Adrenal gland (tissue), 12 donors: Measurements from ENCODE around the gene NPAS4. TPM values are rescaled to one million over a fixed set of nuclear protein-coding genes. Genes with fewer than 3 reads are reported as not detected.

Source experiments
- DNase-seq, 7 donors: peaks; one replicate each; pipeline ENCODE4 v3.0.0-alpha.2; 2019 to 2020
- H3K27ac ChIP-seq, 5 donors: fragments of 200-600 bp; sonication (generic) in 4 of 5; 1 replicate in 3 of 5; 2 replicates in 2 of 5; pipeline versions ENCODE4 v1.5.1 to v1.8.0; 2016 to 2020; ENCODE audit warnings: mild to moderate bottlenecking in 1 of 5
- H3K27me3 ChIP-seq: fragments of 200-600 bp; 2 replicates; pipeline ENCODE4 v1.8.0; 2021
- H3K36me3 ChIP-seq, 2 donors: fragments of 200-600 bp; replicated peaks in 1 of 2; 1 replicate in 1 of 2; 2 replicates in 1 of 2; pipeline versions ENCODE4 v1.5.1 to v1.8.0; 2018 to 2022
- H3K4me1 ChIP-seq, 2 donors: fragments of 200-600 bp; replicated peaks in 1 of 2; 1 replicate in 1 of 2; 2 replicates in 1 of 2; pipeline versions ENCODE4 v1.5.1 to v1.8.0; 2018 to 2021
- H3K4me3 ChIP-seq, 4 donors: fragments of 200-600 bp; sonication (generic) in 3 of 4; one replicate each; pipeline ENCODE4 v1.5.1; 2016 to 2018
- H3K9me3 ChIP-seq, 3 donors: fragments of 200-600 bp; sonication (generic) in 1 of 3; replicated peaks in 1 of 3; 1 replicate in 2 of 3; 2 replicates in 1 of 3; pipeline versions ENCODE4 v1.5.1 to v1.8.0; 2016 to 2021
- CTCF ChIP-seq, 6 experiments: fragments of 450-650 bp in 4 of 6; fragments of 200-600 bp in 2 of 6; sonication (generic) in 1 of 6; IDR thresholded peaks; 1 replicate in 5 of 6; 2 replicates in 1 of 6; pipeline versions ENCODE4 v1.5.1 to v1.8.0; 2016 to 2021; ENCODE audit warnings: antibody characterized with exemption in 6 of 6, mild to moderate bottlenecking in 2 of 6, moderate library complexity in 1 of 6
- POLR2A ChIP-seq, 2 donors: fragments of 450-650 bp; IDR thresholded peaks; one replicate each; pipeline ENCODE4 v1.6.1; 2017; ENCODE audit warnings: antibody characterized with exemption in 2 of 2, mild to moderate bottlenecking in 2 of 2, moderate library complexity in 1 of 2
- WGBS, 4 donors: extraction: QIAGEN DNeasy Blood & Tissue Kit in 2 of 4; methylation state at CpG; one replicate each; pipeline versions ENCODE4 v1.1.5 to v1.1.7; 2013 to 2017; 5-methylcytosine and 5-hydroxymethylcytosine counted together
- intact Hi-C, 2 donors: fragments of 100-400 bp; cut with DNase I; formaldehyde crosslinking; loops; one replicate each; pipeline versions ENCODE4 v1.14.1 to v1.15.0; 2022 to 2023
- polyA plus RNA-seq, 3 donors: library from polyadenylated mRNA; stranded (reverse); fragments of 200-250 nt in 2 of 3; fragments of 350-450 nt in 1 of 3; fragmentation: Illumina TruSeq in 1 of 3; extraction: RNeasy Lipid Tissue Mini Kit (QIAGEN cat#74804) in 1 of 3; gene quantifications; one replicate each; pipeline ENCODE4 v1.2.3, GENCODE V29; 2013 to 2014
- total RNA-seq, 9 donors: library from RNA; depleted of rRNA in 4 of 9; stranded (reverse); fragments of >200 nt in 4 of 9; fragments of 120-200 nt in 1 of 9; fragmentation: NEBNext Ultra II Directional in 1 of 9; extraction: Animal tissue kit (Norgen Biotek cat#: 25700) in 1 of 9; gene quantifications; one replicate each; pipeline versions ENCODE4 v1.1.0 to v1.2.4, GENCODE V29; 2013 to 2023
- donor health status: healthy with polysubstance abuse.
- donor health status: Bipolar disorder and iron deficiency.
- donor health status: DM: yes; HTN: yes; CAD: no.
- donor health status: DM: no; HTN: no; CAD: no.
- donor health status: DM: no; HTN: no; CAD: no.
- donor health status: DM: yes; HTN: yes; CAD: no.

Gene NPAS4
- total and polyA plus RNA-seq, 12 donors, result 0.06 to 0.72 (median 0.36) TPM; not detected in 6

DNA sequence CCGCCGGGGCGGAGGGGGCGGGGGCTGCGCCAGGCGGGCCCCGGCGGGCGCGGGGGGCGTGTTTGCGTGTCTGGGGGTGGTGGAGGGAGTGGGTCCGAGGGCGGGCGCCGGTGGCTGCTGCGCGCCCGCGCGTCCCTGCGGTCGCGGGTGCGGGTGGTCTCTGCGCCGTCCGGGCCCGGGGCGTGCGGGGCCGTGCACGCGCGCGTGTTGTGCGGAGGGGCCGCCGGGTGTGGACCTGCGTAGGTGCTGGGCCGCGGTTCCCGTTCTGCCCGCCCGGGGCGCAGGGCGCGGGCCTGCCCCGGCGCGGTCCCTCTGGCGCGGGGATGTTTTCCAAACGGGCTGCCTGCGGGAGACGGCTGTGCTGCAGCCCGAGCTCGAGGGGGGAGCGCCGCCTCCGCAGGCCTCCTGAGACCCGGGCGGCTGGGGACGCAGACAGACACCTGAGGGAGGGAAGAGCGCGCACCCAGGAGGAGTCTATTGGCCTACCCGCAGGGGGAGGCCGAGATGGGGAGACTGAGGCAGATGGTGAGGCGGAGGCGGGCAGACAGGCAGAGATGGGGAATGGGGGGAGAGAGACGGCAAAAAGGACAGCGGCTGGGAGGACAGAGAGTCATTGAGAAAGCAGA, 46.3 kb downstream of the NPAS4 start:
- H3K27ac ChIP-seq, result peak overlapping the region in 1 of 5 donors; percentile 88
- DNase-seq, result peak in 6 of 7 donors; percentile 52 to 65 (median 60)
- H3K9me3 ChIP-seq, result no peaks in the 10 kb centered on the region
- intact Hi-C loops, result no loop called here
- TF ChIP-seq CTCF (IDR thresholded peaks at IDR 0.05) (peak in 5 of 6 experiments; percentile 29 to 71 (median 49)), POLR2A (IDR thresholded peaks at IDR 0.05) (no peak)
- H3K27me3 ChIP-seq, result no peaks in the 10 kb centered on the region
- peaks cover 7 to 10% of the 10 kb centered on the region in 2 donors for H3K4me1 ChIP-seq
- 1 to 6% (median 4%) methylated on average over 8 to 72 of the region's 72 CpGs for WGBS, 4 donors
- peaks cover 0 to 1% of the 10 kb centered on the region in 2 donors for H3K36me3 ChIP-seq
- H3K4me3 ChIP-seq, result peak overlapping the region; percentile 41 to 89 (median 57)

- no peaks in the 10 kb centered on the region for H3K27me3 ChIP-seq
- WGBS, 4 donors, result 25 to 41% (median 36%) methylated on average over 5 to 6 of the region's 6 CpGs
- H3K4me1 ChIP-seq, result peaks cover 7 to 10% of the 10 kb centered on the region in 2 donors
- H3K27ac ChIP-seq, result no peak overlapping the region
- no peak for TF ChIP-seq POLR2A (IDR thresholded peaks at IDR 0.05)
- no peak for TF ChIP-seq CTCF (IDR thresholded peaks at IDR 0.05)
- peak overlapping the region in 2 of 4 donors; percentile 41 to 89 for H3K4me3 ChIP-seq
- H3K9me3 ChIP-seq, result no peaks in the 10 kb centered on the region
- peaks cover 0 to 7% of the 10 kb centered on the region in 2 donors for H3K36me3 ChIP-seq
- peak in 4 of 7 donors; percentile 32 to 67 (median 50) for DNase-seq
- intact Hi-C loops, result no loop called here
Observed at GRCh38 chr11:66467756-66468155, 46.9 kb downstream of the NPAS4 start.

- Histone ChIP-seq H3K9me3 (no peaks in the 10 kb centered on the region), H3K36me3 (peaks cover 0 to 17% of the 10 kb centered on the region in 2 donors), H3K27ac (no peak overlapping the region), H3K27me3 (no peaks in the 10 kb centered on the region), H3K4me1 (peaks cover 7 to 10% of the 10 kb centered on the region in 2 donors), H3K4me3 (no peak overlapping the region)
- intact Hi-C loops, result no loop called here
- 69 to 93% (median 80%) methylated on average over 6 of the region's 6 CpGs for WGBS, 4 donors
- no peak for DNase-seq
- TF ChIP-seq CTCF (IDR thresholded peaks at IDR 0.05) (no peak), POLR2A (IDR thresholded peaks at IDR 0.05) (no peak)
Observed at GRCh38 chr11:66468691-66469090, 47.9 kb downstream of the NPAS4 start.

- Histone ChIP-seq H3K27me3 (no peaks in the 10 kb centered on the region), H3K4me3 (no peak overlapping the region), H3K9me3 (no peaks in the 10 kb centered on the region), H3K4me1 (peaks cover 7 to 10% of the 10 kb centered on the region in 2 donors), H3K36me3 (peaks cover 0 to 19% of the 10 kb centered on the region in 2 donors), H3K27ac (no peak overlapping the region)
- WGBS, 4 donors, result 80 to 100% (median 86%) methylated on average over 1 of the region's 1 CpG
- intact Hi-C loops, result no loop called here
- no peak for DNase-seq
- TF ChIP-seq CTCF (IDR thresholded peaks at IDR 0.05), result no peak
- TF ChIP-seq POLR2A (IDR thresholded peaks at IDR 0.05), result no peak
Observed at GRCh38 chr11:66469441-66469840, 48.6 kb downstream of the NPAS4 start.
